AG04450 (cell line): ENCODE results near the gene ZNF624. TPM values are rescaled to one million over a fixed set of nuclear protein-coding genes. Genes with fewer than 3 reads are reported as not detected.

ENCODE experiments used
- CTCF ChIA-PET: fragments of 300-600, 350-600 bp; formaldehyde crosslinking; extraction: SDS; loops from one replicate; lab custom pipeline; 2022; ENCODE audit warnings: antibody characterized with exemption, inconsistent platforms; lab: Charles Lee
- POLR2A ChIA-PET: fragments of 350-600 bp; formaldehyde crosslinking; extraction: SDS; loops from one replicate; lab custom pipeline; 2021; ENCODE audit warnings: antibody characterized with exemption, inconsistent platforms; lab: Yijun Ruan, JAX
- DNase-seq: peaks from one replicate; pipeline ENCODE4 v3.0.0-alpha.2; 2011; ENCODE audit warnings: low read depth, low spot score
- H3K27ac ChIP-seq: one replicate; pipeline ENCODE4 v1.5.1; 2012; ENCODE audit warnings: low read depth, low read length, control low read depth
- H3K27me3 ChIP-seq: one replicate; pipeline ENCODE4 v1.6.0; 2012; ENCODE audit warnings: low read length; ENCODE audit not compliant: control insufficient read depth, insufficient read depth
- H3K4me3 ChIP-seq: 2 replicates; pipeline ENCODE4 v1.5.1; 2011; ENCODE audit warnings: mild to moderate bottlenecking, low read depth, low read length, control low read depth
- H3K9me3 ChIP-seq: 2 replicates; pipeline ENCODE4 v1.5.1; 2012; ENCODE audit warnings: low read length; ENCODE audit not compliant: control insufficient read depth, insufficient read depth
- polyA plus RNA-seq: library from polyadenylated mRNA; depleted of rRNA; stranded (reverse); fragments of >200 nt; gene quantifications from 2 replicates; pipeline ENCODE4 v1.2.3, GENCODE V29; 2011
- TF ChIP-seq, protein P1 (sequence below): IDR thresholded peaks from 2 replicates; pipeline ENCODE4 v1.5.1; 2011; ENCODE audit warnings: low read depth, low read length, control low read depth, inconsistent platforms

Gene ZNF624
- polyA plus RNA-seq, 1 experiment = 2.2 TPM

- Histone ChIP-seq H3K9me3 (peaks cover 4% of the 10 kb centered on the region; the same call in 1 of the 2 replicates), H3K4me3 (peak overlapping the region; percentile 76; the same call in 1 of the 2 replicates), H3K27ac (no peak overlapping the region), H3K27me3 (peaks cover 3% of the 10 kb centered on the region)
- TF ChIP-seq, protein P1, sequence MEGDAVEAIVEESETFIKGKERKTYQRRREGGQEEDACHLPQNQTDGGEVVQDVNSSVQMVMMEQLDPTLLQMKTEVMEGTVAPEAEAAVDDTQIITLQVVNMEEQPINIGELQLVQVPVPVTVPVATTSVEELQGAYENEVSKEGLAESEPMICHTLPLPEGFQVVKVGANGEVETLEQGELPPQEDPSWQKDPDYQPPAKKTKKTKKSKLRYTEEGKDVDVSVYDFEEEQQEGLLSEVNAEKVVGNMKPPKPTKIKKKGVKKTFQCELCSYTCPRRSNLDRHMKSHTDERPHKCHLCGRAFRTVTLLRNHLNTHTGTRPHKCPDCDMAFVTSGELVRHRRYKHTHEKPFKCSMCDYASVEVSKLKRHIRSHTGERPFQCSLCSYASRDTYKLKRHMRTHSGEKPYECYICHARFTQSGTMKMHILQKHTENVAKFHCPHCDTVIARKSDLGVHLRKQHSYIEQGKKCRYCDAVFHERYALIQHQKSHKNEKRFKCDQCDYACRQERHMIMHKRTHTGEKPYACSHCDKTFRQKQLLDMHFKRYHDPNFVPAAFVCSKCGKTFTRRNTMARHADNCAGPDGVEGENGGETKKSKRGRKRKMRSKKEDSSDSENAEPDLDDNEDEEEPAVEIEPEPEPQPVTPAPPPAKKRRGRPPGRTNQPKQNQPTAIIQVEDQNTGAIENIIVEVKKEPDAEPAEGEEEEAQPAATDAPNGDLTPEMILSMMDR = no peak
- CTCF ChIA-PET = interaction anchor here (0.9 to 1.9 kb wide), 3 partner anchors 63 to 339 kb away, joined by 3 to 13 read pairs (median 3); no protein-coding TSS in a partner anchor
- DNase-seq = no peak
- POLR2A ChIA-PET = no interaction called here
These were observed 1.4 kb downstream of the ZNF624 start for GRCh38 chr17:16652252-16652651.

- TF ChIP-seq, protein P1 = no peak
- Histone ChIP-seq H3K27me3 (no peaks in the 10 kb centered on the region), H3K9me3 (peaks cover 4% of the 10 kb centered on the region; the same call in 1 of the 2 replicates), H3K4me3 (no peak overlapping the region), H3K27ac (no peak overlapping the region)
- POLR2A ChIA-PET = no interaction called here
- CTCF ChIA-PET = interaction anchor here (1.6 kb wide), 1 partner anchor 60 kb away, joined by 5 read pairs; no protein-coding TSS in a partner anchor
- DNase-seq = no peak
These were observed 4.1 kb downstream of the ZNF624 start for GRCh38 chr17:16649585-16649984.

GRCh38 chr17:16639438-16639837, 14.2 kb downstream of the ZNF624 start:
- no peak for DNase-seq
- CTCF ChIA-PET = interaction anchor here (1.6 kb wide), 1 partner anchor 50 kb away, joined by 5 read pairs; no protein-coding TSS in a partner anchor
- TF ChIP-seq, protein P1 = no peak
- Histone ChIP-seq H3K27ac (no peak overlapping the region), H3K27me3 (no peaks in the 10 kb centered on the region), H3K4me3 (no peak overlapping the region), H3K9me3 (no peaks in the 10 kb centered on the region)
- POLR2A ChIA-PET = no interaction called here

DNA sequence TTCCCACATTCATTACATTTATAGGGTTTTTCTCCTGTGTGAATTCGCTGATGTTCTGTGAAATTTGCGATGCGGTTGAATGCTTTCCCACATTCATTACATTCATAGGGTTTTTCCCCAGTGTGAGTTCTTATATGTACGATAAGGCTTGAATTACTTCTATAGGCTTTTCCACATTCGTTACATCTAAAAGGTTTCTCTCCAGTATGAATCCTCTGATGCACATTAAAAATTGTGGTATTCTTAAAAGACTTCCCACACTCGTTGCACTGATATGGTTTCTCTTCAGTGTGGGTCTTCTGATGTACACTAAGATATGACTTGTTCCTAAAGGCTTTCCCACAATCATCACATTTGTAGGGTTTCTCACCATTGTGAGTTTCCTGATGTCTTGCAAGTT, 30.4 kb downstream of the ZNF624 start:
- CTCF ChIA-PET = no interaction called here
- Histone ChIP-seq H3K27ac (no peak overlapping the region), H3K4me3 (no peak overlapping the region), H3K27me3 (no peaks in the 10 kb centered on the region), H3K9me3 (peaks cover 41% of the 10 kb centered on the region)
- POLR2A ChIA-PET = no interaction called here
- DNase-seq = no peak
- TF ChIP-seq, protein P1 = no peak

DNA sequence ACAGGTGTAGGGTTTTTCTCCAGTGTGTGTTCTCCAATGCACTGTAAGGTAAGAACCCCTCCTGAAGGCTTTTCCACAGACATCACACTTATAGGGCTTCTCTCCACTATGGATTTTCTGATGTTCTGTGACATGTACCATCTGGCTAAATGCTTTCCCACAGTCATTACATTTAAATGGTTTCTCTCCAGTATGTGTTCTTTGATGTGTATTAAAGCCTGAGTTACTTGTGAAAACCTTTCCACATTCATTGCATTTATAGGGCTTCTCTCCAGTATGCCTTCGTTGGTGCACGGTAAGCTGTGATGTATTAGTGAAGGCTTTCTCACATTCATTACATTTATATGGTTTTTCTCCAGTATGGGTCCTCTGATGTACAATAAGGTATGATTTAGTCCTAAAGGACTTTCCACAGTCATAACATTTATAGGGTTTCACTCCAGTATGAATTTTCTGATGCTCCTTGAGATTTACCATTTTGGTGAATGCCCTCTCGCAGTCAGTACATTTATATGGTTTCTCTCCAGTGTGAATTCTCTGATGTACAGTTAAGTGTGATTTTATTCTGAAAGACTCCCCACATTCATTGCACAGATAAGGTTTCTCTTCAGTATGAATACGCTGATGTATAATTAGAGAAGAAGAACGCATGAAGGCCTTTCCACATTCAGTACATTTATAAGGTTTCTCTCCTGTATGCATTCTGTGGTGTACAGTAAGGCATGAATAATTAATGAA, 30.9 kb downstream of the ZNF624 start:
- no peaks in the 10 kb centered on the region for H3K27me3 ChIP-seq
- H3K27ac ChIP-seq = no peak overlapping the region
- CTCF ChIA-PET = no interaction called here
- no peak for DNase-seq
- TF ChIP-seq, protein P1 = no peak
- peaks cover 40% of the 10 kb centered on the region for H3K9me3 ChIP-seq
- H3K4me3 ChIP-seq = no peak overlapping the region
- POLR2A ChIA-PET = no interaction called here
